MM.1S (cell line): ENCODE data around the gene HMX1.

ENCODE experiments used
- EZH2 ChIP-seq: fragments of 300-600 bp; sonication (generic); optimal IDR thresholded peaks from 2 replicates; pipeline ENCODE3; 2017; ENCODE audit warnings: low read depth, mild to moderate bottlenecking, antibody characterized with exemption, low read length, mixed read lengths
- EZH2phosphoT487 ChIP-seq: fragments of 300-600 bp; sonication (generic); IDR thresholded peaks from 2 replicates; pipeline ENCODE4 v1.6.1; 2018; ENCODE audit warnings: antibody characterized with exemption, low read length

DNA sequence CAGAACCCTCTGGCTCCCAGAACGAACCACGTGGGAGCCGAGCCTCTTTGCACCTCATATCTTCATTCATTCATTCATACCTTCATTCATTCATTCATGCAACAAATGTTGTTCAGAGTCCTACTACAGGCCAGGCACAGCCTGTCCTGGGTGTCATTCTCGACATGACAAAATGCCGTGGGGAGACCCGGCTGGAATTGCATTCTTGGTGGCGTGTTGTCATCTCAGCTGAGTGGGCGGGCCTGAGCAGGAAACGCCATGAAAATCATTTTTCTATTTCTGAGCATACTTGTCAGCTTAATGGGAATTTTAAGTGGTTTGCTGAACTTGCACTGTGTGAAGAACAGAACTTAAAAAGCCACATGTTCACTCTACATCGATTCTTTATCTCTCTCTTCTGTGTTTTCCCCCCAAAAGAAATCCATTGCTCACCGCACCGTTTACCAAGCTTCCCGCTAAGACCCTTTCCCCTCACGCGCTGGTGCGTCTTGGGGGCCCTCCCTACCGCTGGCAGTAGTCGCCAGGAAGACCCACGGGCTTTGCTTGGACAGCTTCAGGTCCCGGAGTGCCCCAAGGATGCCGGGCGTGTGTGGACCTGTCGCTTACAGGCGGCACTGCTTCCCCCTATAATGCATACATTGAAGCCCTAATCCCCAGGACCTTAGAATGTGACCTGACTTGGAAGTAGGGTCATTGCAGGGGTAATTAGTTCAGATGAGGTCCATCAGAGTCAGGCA lies 41.6 kb upstream of the HMX1 start:
- no peak for TF ChIP-seq EZH2
- no peak for TF ChIP-seq EZH2phosphoT487
